ENCODE data around the gene SLC2A13.

GRCh38 chr12:40101747-40102146 lies 4.1 kb downstream of the SLC2A13 start:
- no peak for TF ChIP-seq CTCF (conservative IDR thresholded peaks at IDR 0.05)
- TF ChIP-seq EZH2 (IDR thresholded peaks at IDR 0.05; ENCODE audit: low read depth), result no peak
